H9 (cell line): ENCODE results near the gene TMEM213. TPM values are rescaled to one million over a fixed set of nuclear protein-coding genes. Genes with fewer than 3 reads are reported as not detected.

Experiments
- DNase-seq: peaks from one replicate; pipeline ENCODE4 v3.0.0-alpha.2; 2017
- H2AFZ ChIP-seq: one replicate; pipeline ENCODE4 v1.6.1; 2013; ENCODE audit warnings: mild to moderate bottlenecking, low read length, control low read depth, moderate library complexity
- H2AK5ac ChIP-seq: 2 replicates; pipeline ENCODE4 v1.6.1; 2013; ENCODE audit warnings: low read length, control low read depth, mixed read lengths; ENCODE audit not compliant: insufficient read length
- H2BK120ac ChIP-seq: one replicate; pipeline ENCODE4 v1.6.1; 2013; ENCODE audit warnings: low read depth, mild to moderate bottlenecking, low read length, control low read depth, inconsistent platforms; ENCODE audit not compliant: poor library complexity, severe bottlenecking
- H2BK12ac ChIP-seq: 2 replicates; pipeline ENCODE4 v1.6.1; 2013; ENCODE audit warnings: low read length, control low read depth, mixed read lengths, low read depth; ENCODE audit not compliant: insufficient read length
- H2BK15ac ChIP-seq: 2 replicates; pipeline ENCODE4 v1.6.1; 2013; ENCODE audit warnings: low read depth, low read length, control low read depth
- H2BK20ac ChIP-seq: one replicate; pipeline ENCODE4 v1.6.1; 2013; ENCODE audit warnings: low read depth, mild to moderate bottlenecking, low read length, control low read depth, inconsistent platforms; ENCODE audit not compliant: poor library complexity, severe bottlenecking
- H2BK5ac ChIP-seq: 2 replicates; pipeline ENCODE4 v1.6.1; 2013; ENCODE audit warnings: low read length, control low read depth, mixed read lengths; ENCODE audit not compliant: insufficient read length
- H3K14ac ChIP-seq: 2 replicates; pipeline ENCODE4 v1.6.1; 2013; ENCODE audit warnings: low read length, control low read depth; ENCODE audit not compliant: insufficient read depth
- H3K18ac ChIP-seq: 2 replicates; pipeline ENCODE4 v1.6.1; 2013; ENCODE audit warnings: low read depth, mild to moderate bottlenecking, mixed read lengths, low read length, control low read depth; ENCODE audit not compliant: insufficient read length
- H3K23ac ChIP-seq: 2 replicates; pipeline ENCODE4 v1.6.1; 2013; ENCODE audit warnings: low read length, control low read depth, mixed read lengths, low read depth; ENCODE audit not compliant: insufficient read length
- H3K23me2 ChIP-seq: 2 replicates; pipeline ENCODE4 v1.6.1; 2013; ENCODE audit warnings: low read depth, mild to moderate bottlenecking, mixed read lengths, low read length, control low read depth; ENCODE audit not compliant: insufficient read length, poor library complexity, severe bottlenecking
- H3K27ac ChIP-seq: 2 replicates; pipeline ENCODE4 v1.5.1; 2013; ENCODE audit warnings: low read length, control low read depth, mixed read lengths, low read depth; ENCODE audit not compliant: insufficient read length
- H3K27me3 ChIP-seq: 2 replicates; pipeline ENCODE4 v1.6.1; 2013; ENCODE audit warnings: low read length, control low read depth, inconsistent platforms; ENCODE audit not compliant: insufficient read depth
- H3K4ac ChIP-seq: 2 replicates; pipeline ENCODE4 v1.6.1; 2013; ENCODE audit warnings: low read depth, mild to moderate bottlenecking, control low read depth, inconsistent platforms, low read length, moderate library complexity
- H3K4me1 ChIP-seq: 2 replicates; pipeline ENCODE4 v1.6.1; 2013; ENCODE audit warnings: low read length, control low read depth, inconsistent platforms; ENCODE audit not compliant: insufficient read depth
- H3K4me2 ChIP-seq: 2 replicates; pipeline ENCODE4 v1.6.1; 2013; ENCODE audit warnings: low read length, control low read depth, mixed read lengths; ENCODE audit not compliant: insufficient read length, insufficient read depth
- H3K56ac ChIP-seq: 2 replicates; pipeline ENCODE4 v1.6.1; 2013; ENCODE audit warnings: low read depth, mild to moderate bottlenecking, mixed read lengths, low read length, control low read depth; ENCODE audit not compliant: insufficient read length
- H3K79me1 ChIP-seq: 2 replicates; pipeline ENCODE4 v1.6.1; 2013; ENCODE audit warnings: low read depth, mild to moderate bottlenecking, moderate library complexity, low read length, control low read depth, inconsistent platforms; ENCODE audit not compliant: insufficient read depth, poor library complexity, severe bottlenecking
- H3K79me2 ChIP-seq: 2 replicates; pipeline ENCODE4 v1.6.1; 2013; ENCODE audit warnings: low read length, control low read depth, inconsistent platforms; ENCODE audit not compliant: insufficient read depth
- H3K9ac ChIP-seq: 2 replicates; pipeline ENCODE4 v1.6.1; 2013; ENCODE audit warnings: low read length, control low read depth, mixed read lengths; ENCODE audit not compliant: insufficient read length; ENCODE audit errors: extremely low read depth
- H3K9me3 ChIP-seq: one replicate; pipeline ENCODE4 v1.6.1; 2013; ENCODE audit warnings: low read depth, low read length, inconsistent platforms; ENCODE audit not compliant: control insufficient read depth
- H3T11ph ChIP-seq: one replicate; pipeline ENCODE4 v1.6.1; 2013; ENCODE audit warnings: mild to moderate bottlenecking, low read length, control low read depth, inconsistent platforms
- H4K20me1 ChIP-seq: one replicate; pipeline ENCODE4 v1.6.1; 2013; ENCODE audit not compliant: control insufficient read depth, insufficient read length, insufficient read depth
- H4K5ac ChIP-seq: 2 replicates; pipeline ENCODE4 v1.6.1; 2013; ENCODE audit warnings: low read depth, mild to moderate bottlenecking, mixed read lengths, low read length, control low read depth; ENCODE audit not compliant: insufficient read length
- H4K8ac ChIP-seq: replicated peaks from 2 replicates; pipeline ENCODE4 v1.6.1; 2013; ENCODE audit warnings: low read length, control low read depth, mixed read lengths, low read depth; ENCODE audit not compliant: insufficient read length
- H4K91ac ChIP-seq: 2 replicates; pipeline ENCODE4 v1.6.1; 2013; ENCODE audit warnings: low read depth, mild to moderate bottlenecking, moderate library complexity, mixed read lengths, low read length, control low read depth; ENCODE audit not compliant: insufficient read length
- H3K27ac Mint-ChIP-seq, 3 experiments: 2 replicates in 2 of 3; 3 replicates in 1 of 3; pipeline ENCODE4 v1.8.0; 2020 to 2021; ENCODE audit warnings: mixed read lengths in 3 of 3, mild to moderate bottlenecking in 1 of 3, moderate library complexity in 1 of 3
- H3K27me3 Mint-ChIP-seq: 2 replicates; pipeline ENCODE4 v1.8.0; 2021; ENCODE audit warnings: low read depth, mild to moderate bottlenecking, moderate library complexity, mixed read lengths
- H3K36me3 Mint-ChIP-seq, 3 experiments: 2 replicates in 2 of 3; 3 replicates in 1 of 3; pipeline ENCODE4 v1.8.0; 2020 to 2021; ENCODE audit warnings: low read depth in 3 of 3, mixed read lengths in 3 of 3; ENCODE audit not compliant: insufficient read depth in 1 of 3
- H3K4me1 Mint-ChIP-seq, 2 experiments: 2 replicates each; pipeline ENCODE4 v1.8.0; 2020; ENCODE audit warnings: mixed read lengths in 2 of 2
- H3K4me3 Mint-ChIP-seq, 2 experiments: 2 replicates in 1 of 2; 3 replicates in 1 of 2; pipeline ENCODE4 v1.8.0; 2020 to 2021; ENCODE audit warnings: mild to moderate bottlenecking in 2 of 2, mixed read lengths in 2 of 2, moderate library complexity in 1 of 2
- H3K9me3 Mint-ChIP-seq, 2 experiments: 2 replicates in 1 of 2; 3 replicates in 1 of 2; pipeline ENCODE4 v1.8.0; 2020; ENCODE audit warnings: mild to moderate bottlenecking in 2 of 2, mixed read lengths in 2 of 2, moderate library complexity in 1 of 2
- WGBS: extraction: QIAGEN DNeasy Blood & Tissue Kit; methylation state at CpG from one replicate; pipeline ENCODE4 v1.1.7; 2013; ENCODE audit warnings: missing lambda C conversion rate, low lambda C conversion rate, mixed read lengths; ENCODE audit not compliant: insufficient read length; ENCODE audit errors: extremely low coverage; 5-methylcytosine and 5-hydroxymethylcytosine counted together
- total RNA-seq: library from RNA; stranded (reverse); gene quantifications from 2 replicates; pipeline ENCODE4 v1.2.1, GENCODE V29; 2021
- TF ChIP-seq, protein P1 (sequence below): fragments of 200-600 bp; sonication (generic); conservative IDR thresholded peaks from 3 replicates; pipeline ENCODE4 v1.8.0; 2021; ENCODE audit warnings: antibody characterized with exemption, mild to moderate bottlenecking

The TMEM213 gene
- total RNA-seq, 1 experiment from 2014 or later, result 0.22 TPM

DNA sequence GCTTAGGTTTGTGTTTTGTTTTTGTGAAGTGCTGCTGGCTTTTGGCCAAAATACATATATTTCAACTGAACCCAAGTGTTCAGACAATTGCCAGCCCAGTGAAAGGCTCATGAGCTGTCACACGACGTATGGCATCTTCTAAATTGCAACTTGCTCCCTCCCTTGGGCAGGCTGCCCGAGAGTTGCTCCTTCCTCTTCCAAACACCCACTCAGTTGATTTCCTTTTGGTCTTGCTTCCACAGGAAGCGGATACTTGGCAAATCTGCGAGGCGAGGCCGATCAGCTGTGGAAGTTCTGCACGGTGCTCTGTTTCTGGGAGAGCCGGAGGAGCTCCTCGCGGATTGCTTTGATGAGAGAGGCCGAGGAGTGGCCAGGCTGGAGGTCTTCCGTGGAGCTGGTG lies 39.8 kb downstream of the TMEM213 start:
- Histone ChIP-seq H2AK5ac (no peak overlapping the region), H3K4me2 (no peak overlapping the region), H3K79me2 (no peaks in the 10 kb centered on the region), H2BK15ac (no peak overlapping the region), H3K18ac (no peak overlapping the region), H3K79me1 (no peaks in the 10 kb centered on the region), H3K9ac (no peak overlapping the region), H3K9me3 (no peaks in the 10 kb centered on the region), H4K5ac (no peak overlapping the region), H4K91ac (no peak overlapping the region), H3K56ac (no peak overlapping the region), H3K4ac (no peak overlapping the region), H2BK120ac (no peak overlapping the region), H4K8ac (no peak overlapping the region), H4K20me1 (no peaks in the 10 kb centered on the region), H2BK12ac (no peak overlapping the region), H3T11ph (no peak overlapping the region), H2BK20ac (no peak overlapping the region), H3K27me3 (no peaks in the 10 kb centered on the region), H3K23me2 (no peaks in the 10 kb centered on the region), H2BK5ac (no peak overlapping the region), H3K23ac (no peak overlapping the region), H3K27ac (no peak overlapping the region), H3K4me1 (no peaks in the 10 kb centered on the region), H3K14ac (no peak overlapping the region), H2AFZ (no peak overlapping the region)
- DNase-seq, result no peak
- Mint-ChIP-seq H3K27me3 (no peaks in the 10 kb centered on the region), H3K27ac (no peak overlapping the region), H3K9me3 (no peaks in the 10 kb centered on the region), H3K4me1 (peaks cover 4 to 8% of the 10 kb centered on the region in 2 experiments; a peak in 2 of 4 replicates), H3K4me3 (no peak overlapping the region), H3K36me3 (peaks cover 9 to 38% (median 19%) of the 10 kb centered on the region in 3 experiments; a peak in 6 of 7 replicates)
- TF ChIP-seq, protein P1, sequence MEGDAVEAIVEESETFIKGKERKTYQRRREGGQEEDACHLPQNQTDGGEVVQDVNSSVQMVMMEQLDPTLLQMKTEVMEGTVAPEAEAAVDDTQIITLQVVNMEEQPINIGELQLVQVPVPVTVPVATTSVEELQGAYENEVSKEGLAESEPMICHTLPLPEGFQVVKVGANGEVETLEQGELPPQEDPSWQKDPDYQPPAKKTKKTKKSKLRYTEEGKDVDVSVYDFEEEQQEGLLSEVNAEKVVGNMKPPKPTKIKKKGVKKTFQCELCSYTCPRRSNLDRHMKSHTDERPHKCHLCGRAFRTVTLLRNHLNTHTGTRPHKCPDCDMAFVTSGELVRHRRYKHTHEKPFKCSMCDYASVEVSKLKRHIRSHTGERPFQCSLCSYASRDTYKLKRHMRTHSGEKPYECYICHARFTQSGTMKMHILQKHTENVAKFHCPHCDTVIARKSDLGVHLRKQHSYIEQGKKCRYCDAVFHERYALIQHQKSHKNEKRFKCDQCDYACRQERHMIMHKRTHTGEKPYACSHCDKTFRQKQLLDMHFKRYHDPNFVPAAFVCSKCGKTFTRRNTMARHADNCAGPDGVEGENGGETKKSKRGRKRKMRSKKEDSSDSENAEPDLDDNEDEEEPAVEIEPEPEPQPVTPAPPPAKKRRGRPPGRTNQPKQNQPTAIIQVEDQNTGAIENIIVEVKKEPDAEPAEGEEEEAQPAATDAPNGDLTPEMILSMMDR, result no peak
- WGBS, result no CpG with 5 or more reads among the region's 13 CpGs
